IMR-90 (cell line): ENCODE data around the gene C15orf39.
"Not testable (repeated sequence)": the region's sequence is repeated elsewhere in the genome, so short reads cannot be mapped to it uniquely, and the experiment has no call there.

Experiments
- BHLHE40 ChIP-seq: fragments of 150-350 bp; IDR thresholded peaks from 2 replicates; pipeline ENCODE4 v1.6.1; 2016; ENCODE audit warnings: mild to moderate bottlenecking, low read depth, low read length
- CHD1 ChIP-seq: IDR thresholded peaks from 2 replicates; pipeline ENCODE4 v1.6.1; 2012; ENCODE audit warnings: low read depth, low read length, improper control_type of control experiment
- CTCF ChIP-seq: conservative IDR thresholded peaks from 2 replicates; pipeline ENCODE4 v1.5.1; 2012; ENCODE audit warnings: mild to moderate bottlenecking, low read depth, low read length, improper control_type of control experiment
- ELK1 ChIP-seq: fragments of 150-350 bp; IDR thresholded peaks from 2 replicates; pipeline ENCODE4 v1.6.1; 2016; ENCODE audit warnings: low read depth, mild to moderate bottlenecking, low read length, moderate library complexity, borderline replicate concordance
- FOS ChIP-seq: fragments of 150-350 bp; IDR thresholded peaks from 2 replicates; pipeline ENCODE4 v1.6.1; 2016; ENCODE audit warnings: low read depth, low read length
- MAFK ChIP-seq: IDR thresholded peaks from 2 replicates; pipeline ENCODE4 v1.6.1; 2012; ENCODE audit warnings: low read depth, low read length, improper control_type of control experiment
- MXI1 ChIP-seq: IDR thresholded peaks from 2 replicates; pipeline ENCODE4 v1.6.1; 2012; ENCODE audit warnings: low read depth, mild to moderate bottlenecking, low read length, moderate library complexity, borderline replicate concordance
- POLR2A ChIP-seq: IDR thresholded peaks from 2 replicates; pipeline ENCODE4 v1.6.1; 2012; ENCODE audit warnings: mild to moderate bottlenecking, low read depth, low read length
- RCOR1 ChIP-seq: IDR thresholded peaks from 2 replicates; pipeline ENCODE4 v1.6.1; 2012; ENCODE audit warnings: mild to moderate bottlenecking, low read length, improper control_type of control experiment; ENCODE audit not compliant: insufficient replicate concordance
- RFX5 ChIP-seq: IDR thresholded peaks from 2 replicates; pipeline ENCODE4 v1.8.0; 2012; ENCODE audit warnings: low read depth, mild to moderate bottlenecking, low read length, moderate library complexity
- SMC3 ChIP-seq: fragments of 150-350 bp; IDR thresholded peaks from 2 replicates; pipeline ENCODE4 v1.6.1; 2016; ENCODE audit warnings: low read depth, mild to moderate bottlenecking, antibody characterized with exemption, low read length, moderate library complexity
- TF ChIP-seq, protein P1 (sequence below): fragments of 150-350 bp; IDR thresholded peaks from 2 replicates; pipeline ENCODE4 v1.6.1; 2017; ENCODE audit warnings: mild to moderate bottlenecking, antibody characterized with exemption, low read length, low read depth

GRCh38 chr15:75248991-75249390 is 47.3 kb downstream of the C15orf39 start:
- not testable (repeated sequence) for TF ChIP-seq POLR2A, CTCF, MAFK, CHD1, SMC3, MXI1, ELK1, FOS, BHLHE40, RCOR1, RFX5
- TF ChIP-seq, protein P1, sequence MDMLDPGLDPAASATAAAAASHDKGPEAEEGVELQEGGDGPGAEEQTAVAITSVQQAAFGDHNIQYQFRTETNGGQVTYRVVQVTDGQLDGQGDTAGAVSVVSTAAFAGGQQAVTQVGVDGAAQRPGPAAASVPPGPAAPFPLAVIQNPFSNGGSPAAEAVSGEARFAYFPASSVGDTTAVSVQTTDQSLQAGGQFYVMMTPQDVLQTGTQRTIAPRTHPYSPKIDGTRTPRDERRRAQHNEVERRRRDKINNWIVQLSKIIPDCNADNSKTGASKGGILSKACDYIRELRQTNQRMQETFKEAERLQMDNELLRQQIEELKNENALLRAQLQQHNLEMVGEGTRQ: not testable (repeated sequence)
